Activated CD8-positive, alpha-beta T cell treated with anti-CD3 and anti-CD28 coated beads for 36 hours (primary cell): ENCODE data around the gene ZNF581. TPM values are rescaled to one million over a fixed set of nuclear protein-coding genes. Genes with fewer than 3 reads are reported as not detected.

Experiments used
- ATAC-seq: fragments of 200-7000 bp; cut with Tn5 transposase; one replicate; pipeline ENCODE4 v1.10.0; 2021; ENCODE audit warnings: mild to moderate bottlenecking, moderate library complexity
- CTCF ChIA-PET: fragments of 350-600 bp; sonication (Branson Sonifier 250); formaldehyde crosslinking; loops from one replicate; lab custom pipeline; 2021; ENCODE audit warnings: antibody characterized with exemption; lab: Charles Lee
- POLR2A ChIA-PET: fragments of 350-600 bp; sonication (Branson Sonifier 250); formaldehyde crosslinking; loops from one replicate; lab custom pipeline; 2021; ENCODE audit warnings: antibody characterized with exemption; lab: Charles Lee
- DNase-seq: peaks from one replicate; pipeline ENCODE4 v3.0.0-alpha.2; 2020
- H3K27ac Mint-ChIP-seq: one replicate; pipeline ENCODE4 v1.8.0; 2021; ENCODE audit warnings: mild to moderate bottlenecking, mixed read lengths
- H3K27me3 Mint-ChIP-seq: one replicate; pipeline ENCODE4 v1.8.0; 2021; ENCODE audit warnings: mixed read lengths
- H3K36me3 Mint-ChIP-seq: one replicate; pipeline ENCODE4 v1.8.0; 2021; ENCODE audit warnings: low read depth, mixed read lengths
- H3K4me1 Mint-ChIP-seq: one replicate; pipeline ENCODE4 v1.8.0; 2021; ENCODE audit warnings: low read depth, mixed read lengths
- H3K4me3 Mint-ChIP-seq: one replicate; pipeline ENCODE4 v1.8.0; 2021; ENCODE audit warnings: mild to moderate bottlenecking, moderate library complexity, mixed read lengths
- H3K9me3 Mint-ChIP-seq: one replicate; pipeline ENCODE4 v1.8.0; 2021; ENCODE audit warnings: mixed read lengths
- CTCF ChIP-seq: fragments of 200-600 bp; IDR thresholded peaks from one replicate; pipeline ENCODE4 v1.8.0; 2022; ENCODE audit warnings: antibody characterized with exemption, mild to moderate bottlenecking
- intact Hi-C: fragments of 100-400 bp; cut with micrococcal nuclease; formaldehyde crosslinking; loops from one replicate; pipeline ENCODE4 v1.10.0; 2022
- total RNA-seq, 2 experiments: library from RNA; stranded (reverse); gene quantifications; one replicate each; pipeline ENCODE4 v1.2.3, GENCODE V29; 2021

ZNF581 gene
- total RNA-seq, 2 experiments from 2014 or later: 30.4 to 34.5 TPM

DNA sequence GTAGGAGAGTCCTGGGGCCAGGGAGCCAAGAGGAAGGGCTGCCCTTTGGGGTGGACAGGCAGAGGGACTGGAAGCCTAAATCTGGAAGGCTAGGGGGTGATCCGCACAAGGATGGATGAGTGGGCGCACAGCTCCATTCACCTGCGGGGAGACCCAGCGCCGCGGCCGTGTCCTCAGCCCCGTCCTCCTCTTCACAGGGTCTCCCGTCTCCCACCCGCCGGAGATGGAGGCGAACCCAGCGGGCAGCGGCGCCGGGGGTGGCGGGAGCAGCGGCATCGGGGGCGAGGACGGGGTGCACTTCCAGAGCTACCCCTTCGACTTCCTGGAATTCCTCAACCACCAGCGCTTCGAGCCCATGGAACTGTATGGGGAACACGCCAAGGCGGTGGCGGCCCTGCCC, 30.1 kb upstream of the ZNF581 start:
- peaks cover 28% of the 10 kb centered on the region for H3K4me1 Mint-ChIP-seq
- intact Hi-C loops: no loop called here
- DNase-seq: no peak
- no peaks in the 10 kb centered on the region for H3K9me3 Mint-ChIP-seq
- H3K4me3 Mint-ChIP-seq: no peak overlapping the region
- no peak overlapping the region for H3K27ac Mint-ChIP-seq
- ChIA-PET POLR2A (interaction anchor here (0.6 to 1.4 kb wide), 2 partner anchors 9 to 90 kb away, joined by 3 read pairs; no protein-coding TSS in a partner anchor), CTCF (no interaction called here)
- no peak for ATAC-seq
- no peaks in the 10 kb centered on the region for H3K27me3 Mint-ChIP-seq
- no peak for TF ChIP-seq CTCF
- H3K36me3 Mint-ChIP-seq: peaks cover 43% of the 10 kb centered on the region

DNA sequence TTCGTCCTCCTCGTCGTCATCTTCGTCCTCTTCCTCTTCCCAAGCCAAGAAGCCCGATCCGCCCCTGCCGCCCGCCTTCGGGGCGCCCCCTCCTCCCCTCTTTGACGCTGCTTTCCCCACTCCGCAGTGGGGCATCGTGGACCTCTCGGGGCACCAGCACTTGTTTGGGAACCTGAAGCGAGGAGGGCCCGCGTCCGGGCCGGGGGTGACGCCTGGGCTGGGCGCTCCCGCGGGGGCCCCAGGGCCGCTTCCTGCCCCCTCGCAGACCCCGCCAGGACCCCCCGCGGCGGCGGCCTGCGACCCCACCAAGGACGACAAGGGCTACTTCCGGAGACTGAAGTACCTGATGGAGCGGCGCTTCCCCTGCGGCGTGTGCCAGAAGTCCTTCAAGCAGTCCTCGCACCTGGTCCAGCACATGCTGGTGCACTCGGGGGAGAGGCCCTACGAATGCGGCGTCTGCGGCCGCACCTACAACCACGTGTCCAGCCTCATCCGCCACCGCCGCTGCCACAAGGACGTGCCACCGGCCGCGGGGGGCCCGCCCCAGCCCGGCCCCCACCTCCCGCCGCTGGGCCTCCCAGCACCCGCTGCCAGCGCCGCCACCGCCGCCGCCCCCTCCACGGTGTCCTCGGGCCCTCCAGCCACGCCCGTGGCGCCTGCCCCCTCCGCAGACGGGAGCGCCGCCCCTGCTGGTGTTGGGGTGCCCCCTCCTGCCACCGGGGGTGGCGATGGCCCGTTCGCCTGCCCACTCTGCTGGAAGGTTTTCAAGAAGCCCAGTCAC, 29.3 kb upstream of the ZNF581 start:
- intact Hi-C loops: no loop called here
- ATAC-seq (no peak), DNase-seq (no peak)
- H3K27me3 Mint-ChIP-seq: no peaks in the 10 kb centered on the region
- no peak for TF ChIP-seq CTCF
- peaks cover 40% of the 10 kb centered on the region for H3K36me3 Mint-ChIP-seq
- H3K27ac Mint-ChIP-seq: no peak overlapping the region
- peaks cover 26% of the 10 kb centered on the region for H3K4me1 Mint-ChIP-seq
- CTCF ChIA-PET: no interaction called here
- H3K9me3 Mint-ChIP-seq: no peaks in the 10 kb centered on the region
- no peak overlapping the region for H3K4me3 Mint-ChIP-seq
- POLR2A ChIA-PET: no interaction called here

DNA sequence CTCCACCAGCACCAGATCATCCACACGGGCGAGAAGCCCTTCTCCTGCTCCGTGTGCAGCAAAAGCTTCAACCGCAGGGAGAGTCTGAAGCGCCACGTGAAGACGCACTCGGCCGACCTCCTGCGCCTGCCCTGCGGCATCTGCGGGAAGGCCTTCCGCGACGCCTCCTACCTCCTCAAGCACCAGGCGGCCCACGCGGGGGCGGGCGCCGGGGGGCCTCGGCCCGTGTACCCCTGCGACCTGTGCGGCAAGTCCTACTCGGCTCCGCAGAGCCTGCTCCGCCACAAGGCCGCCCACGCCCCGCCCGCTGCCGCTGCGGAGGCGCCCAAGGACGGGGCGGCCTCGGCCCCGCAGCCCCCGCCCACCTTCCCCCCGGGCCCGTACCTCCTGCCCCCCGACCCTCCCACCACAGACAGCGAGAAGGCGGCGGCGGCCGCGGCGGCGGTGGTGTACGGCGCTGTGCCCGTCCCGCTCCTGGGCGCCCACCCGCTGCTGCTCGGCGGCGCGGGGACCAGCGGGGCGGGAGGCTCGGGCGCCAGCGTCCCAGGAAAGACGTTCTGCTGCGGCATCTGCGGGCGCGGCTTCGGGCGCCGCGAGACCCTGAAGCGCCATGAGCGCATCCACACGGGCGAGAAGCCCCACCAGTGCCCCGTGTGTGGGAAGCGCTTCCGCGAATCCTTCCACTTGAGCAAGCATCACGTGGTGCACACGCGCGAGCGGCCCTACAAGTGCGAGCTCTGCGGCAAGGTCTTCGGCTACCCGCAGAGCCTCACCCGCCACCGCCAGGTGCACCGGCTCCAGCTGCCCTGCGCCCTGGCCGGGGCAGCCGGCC, 28.5 kb upstream of the ZNF581 start:
- CTCF ChIA-PET: no interaction called here
- no peaks in the 10 kb centered on the region for H3K9me3 Mint-ChIP-seq
- TF ChIP-seq CTCF: no peak
- peaks cover 40% of the 10 kb centered on the region for H3K36me3 Mint-ChIP-seq
- H3K4me1 Mint-ChIP-seq: peaks cover 28% of the 10 kb centered on the region
- ATAC-seq (no peak), DNase-seq (no peak)
- H3K4me3 Mint-ChIP-seq: no peak overlapping the region
- intact Hi-C loops: no loop called here
- H3K27ac Mint-ChIP-seq: no peak overlapping the region
- POLR2A ChIA-PET: interaction anchor here (1.3 kb wide), 1 partner anchor 8 kb away, joined by 5 read pairs; no protein-coding TSS in a partner anchor
- no peaks in the 10 kb centered on the region for H3K27me3 Mint-ChIP-seq

GRCh38 chr19:55615543-55616394, 27.7 kb upstream of the ZNF581 start:
- Mint-ChIP-seq H3K9me3 (no peaks in the 10 kb centered on the region), H3K36me3 (peaks cover 42% of the 10 kb centered on the region)

More at GRCh38 chr19:55615543-55616394, 27.7 kb upstream of the ZNF581 start:
- intact Hi-C loops: no loop called here
- POLR2A ChIA-PET: interaction anchor here (1.3 kb wide), 1 partner anchor 9 kb away, joined by 5 read pairs; no protein-coding TSS in a partner anchor
- TF ChIP-seq CTCF: no peak
- Mint-ChIP-seq H3K4me3 (no peak overlapping the region), H3K4me1 (peaks cover 32% of the 10 kb centered on the region), H3K27ac (no peak overlapping the region), H3K27me3 (no peaks in the 10 kb centered on the region)
- no peak for ATAC-seq
- CTCF ChIA-PET: interaction anchor here (3.0 kb wide), 1 partner anchor 9 kb away, joined by 15 read pairs; the partner anchor contains the start of gene ZNF865
- no peak for DNase-seq
